ENCODE results near the gene BIN2. TPM values are rescaled to one million over a fixed set of nuclear protein-coding genes. Genes with fewer than 3 reads are reported as not detected.

The BIN2 gene
- 0.39 TPM for total RNA-seq (2021; ENCODE audit: unreplicated experiment)
- not detected for polyA plus RNA-seq (2012; ENCODE audit: insufficient read length)
- Bru-seq, nascent RNA: percentile 4 among the genes with signal in this experiment
- percentile 4 among the genes with signal in this experiment for BruChase-seq, experiment 1, labeled RNA remaining after a 2-hour chase
- BruChase-seq, experiment 2, labeled RNA remaining after a 6-hour chase: percentile 6 among the genes with signal in this experiment
- long read RNA-seq: 0 reads

GRCh38 chr12:51323966-51324895, at the start of gene BIN2:
BIN2 (minus strand) TSS chr12:51324174; CDS start chr12:51324102, 72 bp downstream.
- CTCF ChIA-PET: no interaction called here
- no TSS peak for BruUV-seq (replicated peaks)
- in situ Hi-C loops (cut with HindIII; ENCODE audit: low pct_unique_long_range_greater_than_20kb, low sequenced_read_pairs) (no loop called here), intact Hi-C loops (cut with micrococcal nuclease; ENCODE audit: unreplicated experiment) (no loop called here)
- DNase-seq (ENCODE audit: low read depth, low spot score): no peak
- Histone ChIP-seq H3K36me3 (ENCODE audit: control insufficient read depth, insufficient read depth, low read length) (no peaks in the 10 kb centered on the region), H3K4me1 (ENCODE audit: control insufficient read depth, insufficient read depth, low read length) (no peaks in the 10 kb centered on the region), H3K4me3 (ENCODE audit: low read depth in 2 of 2, low read length in 2 of 2) (no peak within 1 kb of the TSS), H3K27ac (ENCODE audit: low read length) (no peak within 1 kb of the TSS), H3K27me3 (ENCODE audit: control insufficient read depth, insufficient read depth, low read length) (no peaks in the 10 kb centered on the region), H3K9me3 (ENCODE audit: control insufficient read depth, insufficient read depth, low read depth, low read length) (no peaks in the 10 kb centered on the region)
- no peak for TF ChIP-seq SIN3A (IDR thresholded peaks at IDR 0.05; ENCODE audit: borderline replicate concordance, insufficient read depth, low read depth, low read length)
- no peak for TF ChIP-seq POLR2AphosphoS5 (IDR thresholded peaks at IDR 0.05; ENCODE audit: low read depth, low read length)
- TF ChIP-seq CTCF (IDR thresholded peaks at IDR 0.05): no peak
- no peak for TF ChIP-seq TCF7L2 (IDR thresholded peaks at IDR 0.05; ENCODE audit: low read depth, low read length)
- TF ChIP-seq REST (IDR thresholded peaks at IDR 0.05; ENCODE audit: insufficient read depth in 1 of 2, low read depth in 2 of 2, low read length in 1 of 2): no peak
- POLR2A ChIA-PET: no interaction called here
- no peak for ATAC-seq

- ChIA-PET POLR2A (no interaction called here), CTCF (no interaction called here)
- H3K27me3 ChIP-seq (ENCODE audit: control insufficient read depth, insufficient read depth, low read length): no peaks in the 10 kb centered on the region
- no peaks in the 10 kb centered on the region for H3K36me3 ChIP-seq (ENCODE audit: control insufficient read depth, insufficient read depth, low read length)
- BruUV-seq (replicated peaks): no TSS peak
- H3K27ac ChIP-seq (ENCODE audit: low read length): no peak overlapping the region
- no peaks in the 10 kb centered on the region for H3K9me3 ChIP-seq (ENCODE audit: control insufficient read depth, insufficient read depth, low read depth, low read length)
- peaks cover 10% of the 10 kb centered on the region for H3K4me1 ChIP-seq (ENCODE audit: control insufficient read depth, insufficient read depth, low read length)
- no peak overlapping the region for H3K4me3 ChIP-seq (ENCODE audit: low read depth in 2 of 2, low read length in 2 of 2)
- ATAC-seq (no peak), DNase-seq (ENCODE audit: low read depth, low spot score) (no peak)
- intact Hi-C loops (cut with micrococcal nuclease; ENCODE audit: unreplicated experiment) (no loop called here), in situ Hi-C loops (cut with HindIII; ENCODE audit: low pct_unique_long_range_greater_than_20kb, low sequenced_read_pairs) (no loop called here)
- TF ChIP-seq POLR2AphosphoS5 (IDR thresholded peaks at IDR 0.05; ENCODE audit: low read depth, low read length): no peak
Measured at GRCh38 chr12:51373187-51373586, 49.2 kb upstream of the BIN2 start.

Data from Panc1 (cell line).